H1 (cell line): ENCODE data around the gene LKAAEAR1. TPM values are rescaled to one million over a fixed set of nuclear protein-coding genes. Genes with fewer than 3 reads are reported as not detected.

ENCODE experiments used
- CTCF ChIA-PET: fragments of 300-600 bp; sonication (Branson Sonifier 250); formaldehyde crosslinking; loops from one replicate; lab custom pipeline; 2021; ENCODE audit not compliant: partially characterized antibody; lab: Charles Lee
- POLR2A ChIA-PET: fragments of 300-600 bp; sonication (Branson Sonifier 250); formaldehyde crosslinking; loops from one replicate; lab custom pipeline; 2021; ENCODE audit warnings: inconsistent platforms; ENCODE audit not compliant: partially characterized antibody; lab: Charles Lee
- DNase-seq, 2 experiments: peaks; one replicate each; pipeline versions ENCODE4 v3.0.0 to v3.0.0-alpha.2; 2010 to 2022; ENCODE audit warnings: low spot score in 2 of 2, low read depth in 1 of 2, mixed read lengths in 1 of 2
- FAIRE-seq: peaks from 2 replicates; lab custom pipeline; 2011; peaks lifted over from hg19 to GRCh38; lab: Jason Lieb, UNC
- H2AFZ ChIP-seq: 2 replicates; pipeline ENCODE4 v1.8.1; 2012; ENCODE audit warnings: low read length, inconsistent platforms
- H2AK5ac ChIP-seq: 2 replicates; pipeline ENCODE4 v1.6.1; 2013; ENCODE audit warnings: low read depth, low read length
- H2BK120ac ChIP-seq: replicated peaks from 2 replicates; pipeline ENCODE3; 2013; ENCODE audit warnings: low read depth, low read length, inconsistent platforms
- H2BK12ac ChIP-seq: 2 replicates; pipeline ENCODE4 v1.6.1; 2013; ENCODE audit warnings: low read depth, low read length
- H2BK15ac ChIP-seq: 2 replicates; pipeline ENCODE4 v1.6.1; 2013; ENCODE audit warnings: low read length
- H2BK20ac ChIP-seq: 2 replicates; pipeline ENCODE4 v1.6.1; 2013; ENCODE audit warnings: low read length
- H2BK5ac ChIP-seq: 2 replicates; pipeline ENCODE4 v1.6.1; 2013; ENCODE audit warnings: low read depth, low read length
- H3K14ac ChIP-seq: 2 replicates; pipeline ENCODE4 v1.6.1; 2013; ENCODE audit warnings: inconsistent platforms; ENCODE audit not compliant: insufficient read length
- H3K18ac ChIP-seq: 2 replicates; pipeline ENCODE4 v1.6.1; 2013; ENCODE audit warnings: low read length; ENCODE audit errors: extremely low read depth
- H3K23ac ChIP-seq: 2 replicates; pipeline ENCODE4 v1.6.1; 2013; ENCODE audit warnings: inconsistent platforms; ENCODE audit not compliant: insufficient read length
- H3K23me2 ChIP-seq: 2 replicates; pipeline ENCODE4 v1.6.1; 2013; ENCODE audit warnings: low read depth, low read length
- H3K27ac ChIP-seq: 2 replicates; pipeline ENCODE4 v1.6.1; 2011; ENCODE audit warnings: low read depth, low read length, inconsistent platforms
- H3K27me3 ChIP-seq, 4 experiments: replicated peaks in 1 of 4; 1 replicate in 1 of 4; 2 replicates in 3 of 4; pipeline versions ENCODE4 v1.6.1 to v1.8.1; 2011 to 2013; ENCODE audit warnings: low read length in 3 of 4, mild to moderate bottlenecking in 3 of 4, inconsistent platforms in 2 of 4, mixed read lengths in 2 of 4, moderate library complexity in 1 of 4; ENCODE audit not compliant: control insufficient read depth in 3 of 4, insufficient read depth in 3 of 4; ENCODE audit errors: extremely low read depth in 1 of 4
- H3K36me3 ChIP-seq, 4 experiments: 2 replicates each; pipeline versions ENCODE4 v1.6.1 to v1.8.1; 2011 to 2013; ENCODE audit warnings: mild to moderate bottlenecking in 4 of 4, low read length in 3 of 4, moderate library complexity in 2 of 4, control low read depth in 1 of 4, inconsistent platforms in 1 of 4; ENCODE audit not compliant: insufficient read depth in 4 of 4, control insufficient read depth in 2 of 4
- H3K4ac ChIP-seq: replicated peaks from 2 replicates; pipeline ENCODE3; 2013; ENCODE audit warnings: low read length, low read depth, mixed read lengths, inconsistent platforms; ENCODE audit not compliant: insufficient read length
- H3K4me1 ChIP-seq, 4 experiments: replicated peaks in 1 of 4; 1 replicate in 1 of 4; 2 replicates in 3 of 4; pipeline versions ENCODE4 v1.6.1 to v1.8.1; 2011 to 2013; ENCODE audit warnings: low read length in 3 of 4, inconsistent platforms in 2 of 4, mixed read lengths in 1 of 4; ENCODE audit not compliant: insufficient read depth in 4 of 4, control insufficient read depth in 3 of 4
- H3K4me2 ChIP-seq, 2 experiments: 2 replicates each; pipeline versions ENCODE4 v1.6.1 to v1.8.1; 2011 to 2013; ENCODE audit warnings: low read depth in 2 of 2, low read length in 2 of 2, control low read depth in 1 of 2, inconsistent platforms in 1 of 2, mild to moderate bottlenecking in 1 of 2; ENCODE audit not compliant: insufficient read depth in 1 of 2
- H3K4me3 ChIP-seq, 4 experiments: fragments of 200-600, 300-600 bp in 1 of 4; sonication (generic), shearing (Covaris generic), sonication (Bioruptor Twin) in 1 of 4; 2 replicates each; pipeline versions ENCODE4 v1.5.1 to v1.8.1; 2011 to 2016; ENCODE audit warnings: low read length in 4 of 4, low read depth in 3 of 4, control low read depth in 2 of 4, inconsistent platforms in 2 of 4, mild to moderate bottlenecking in 2 of 4, mixed read lengths in 1 of 4, moderate library complexity in 1 of 4; ENCODE audit not compliant: insufficient read depth in 2 of 4; ENCODE audit errors: extremely low read depth in 1 of 4
- H3K56ac ChIP-seq: replicated peaks from 2 replicates; pipeline ENCODE3; 2013; ENCODE audit warnings: low read depth, mild to moderate bottlenecking, mixed read lengths, low read length, inconsistent platforms; ENCODE audit not compliant: insufficient read length
- H3K79me1 ChIP-seq: 2 replicates; pipeline ENCODE4 v1.6.1; 2013; ENCODE audit warnings: low read depth, low read length, control low read depth
- H3K79me2 ChIP-seq, 2 experiments: 2 replicates each; pipeline versions ENCODE4 v1.6.1 to v1.8.1; 2012 to 2013; ENCODE audit warnings: low read length in 2 of 2, mild to moderate bottlenecking in 2 of 2, inconsistent platforms in 1 of 2; ENCODE audit not compliant: insufficient read depth in 2 of 2, control insufficient read depth in 1 of 2
- H3K9ac ChIP-seq, 4 experiments: replicated peaks in 1 of 4; 1 replicate in 1 of 4; 2 replicates in 3 of 4; pipeline versions ENCODE4 v1.6.1 to v1.8.1; 2011 to 2013; ENCODE audit warnings: low read depth in 3 of 4, low read length in 3 of 4, control low read depth in 2 of 4, mild to moderate bottlenecking in 2 of 4, moderate library complexity in 2 of 4, inconsistent platforms in 1 of 4; ENCODE audit errors: extremely low read depth in 1 of 4
- H3K9me3 ChIP-seq, 2 experiments: 2 replicates each; pipeline versions ENCODE4 v1.6.1 to v1.8.1; 2012 to 2013; ENCODE audit warnings: mild to moderate bottlenecking in 2 of 2, moderate library complexity in 2 of 2, control low read depth in 1 of 2, inconsistent platforms in 1 of 2, low read depth in 1 of 2, low read length in 1 of 2, mixed read lengths in 1 of 2; ENCODE audit not compliant: insufficient read depth in 2 of 2
- H4K20me1 ChIP-seq, 2 experiments: replicated peaks in 1 of 2; 2 replicates each; pipeline versions ENCODE3 to v1.8.1; 2011 to 2013; ENCODE audit warnings: inconsistent platforms in 2 of 2, low read length in 2 of 2, mild to moderate bottlenecking in 1 of 2; ENCODE audit not compliant: insufficient read depth in 2 of 2, control insufficient read depth in 1 of 2
- H4K5ac ChIP-seq: 2 replicates; pipeline ENCODE4 v1.6.1; 2013; ENCODE audit warnings: low read length, low read depth, mixed read lengths, inconsistent platforms; ENCODE audit not compliant: insufficient read length
- H4K8ac ChIP-seq: 2 replicates; pipeline ENCODE4 v1.8.0; 2013; ENCODE audit warnings: mild to moderate bottlenecking, moderate library complexity, low read length, inconsistent platforms; ENCODE audit not compliant: insufficient read depth; ENCODE audit errors: extremely low read depth
- H4K91ac ChIP-seq: replicated peaks from 2 replicates; pipeline ENCODE3; 2013; ENCODE audit warnings: low read length, mixed read lengths, inconsistent platforms; ENCODE audit not compliant: insufficient read length
- BACH1 ChIP-seq: IDR thresholded peaks from 2 replicates; pipeline ENCODE4 v1.6.1; 2012; ENCODE audit warnings: low read length, improper control_type of control experiment
- EP300 ChIP-seq, 2 experiments: IDR thresholded peaks; 1 replicate in 1 of 2; 2 replicates in 1 of 2; pipeline ENCODE4 v1.6.1; 2011 to 2012; ENCODE audit warnings: low read depth in 2 of 2, low read length in 2 of 2, mild to moderate bottlenecking in 2 of 2, borderline replicate concordance in 1 of 2, inconsistent platforms in 1 of 2, moderate library complexity in 1 of 2
- JUN ChIP-seq: IDR thresholded peaks from 2 replicates; pipeline ENCODE4 v1.6.1; 2011; ENCODE audit warnings: low read depth, mild to moderate bottlenecking, improper control_type of control experiment, low read length
- KDM1A ChIP-seq: fragments of 200-600, 300-600 bp; sonication (generic); IDR thresholded peaks from 2 replicates; pipeline ENCODE4 v1.7.1; 2016; ENCODE audit warnings: mild to moderate bottlenecking, low read length, borderline replicate concordance
- MAFK ChIP-seq: IDR thresholded peaks from 2 replicates; pipeline ENCODE4 v1.6.1; 2012; ENCODE audit warnings: low read depth, mild to moderate bottlenecking, improper control_type of control experiment, low read length
- MAX ChIP-seq: IDR thresholded peaks from 2 replicates; pipeline ENCODE4 v1.6.1; 2012; ENCODE audit warnings: inconsistent platforms
- NANOG ChIP-seq: IDR thresholded peaks from 2 replicates; pipeline ENCODE4 v1.6.1; 2011; ENCODE audit warnings: low read length, low read depth, mild to moderate bottlenecking, inconsistent platforms; ENCODE audit not compliant: insufficient read depth, poor library complexity, severe bottlenecking
- RFX5 ChIP-seq: IDR thresholded peaks from 2 replicates; pipeline ENCODE4 v1.6.1; 2011; ENCODE audit warnings: low read depth, low read length, improper control_type of control experiment, borderline replicate concordance
- SIX5 ChIP-seq: IDR thresholded peaks from 2 replicates; pipeline ENCODE4 v1.6.1; 2011; ENCODE audit warnings: mild to moderate bottlenecking, low read depth, low read length
- TEAD4 ChIP-seq: IDR thresholded peaks from 2 replicates; pipeline ENCODE4 v1.6.1; 2012; ENCODE audit warnings: low read depth, low read length, inconsistent platforms, mixed read lengths
- ZNF274 ChIP-seq: IDR thresholded peaks from 2 replicates; pipeline ENCODE4 v1.7.0; 2012; ENCODE audit warnings: low read length, borderline replicate concordance; ENCODE audit errors: extremely low read depth
- WGBS, 2 experiments: shearing (Covaris generic) in 1 of 2; methylation state at CpG; one replicate each; pipeline versions ENCODE4 v1.1.6 to v1.1.7; 2013 to 2015; ENCODE audit warnings: low lambda C conversion rate in 2 of 2, mixed read lengths in 2 of 2, inconsistent platforms in 1 of 2, low coverage in 1 of 2, missing lambda C conversion rate in 1 of 2; ENCODE audit not compliant: insufficient replicate concordance in 2 of 2, insufficient coverage in 1 of 2, insufficient read length in 1 of 2; ENCODE audit errors: extremely low coverage in 1 of 2, missing lambda C conversion rate in 1 of 2; 5-methylcytosine and 5-hydroxymethylcytosine counted together
- polyA plus RNA-seq, 7 experiments: library from polyadenylated mRNA; depleted of rRNA in 3 of 7; stranded (reverse) in 5 of 7; unstranded in 2 of 7; fragments of >200 nt in 5 of 7; fragments of 200-250 nt in 2 of 7; gene quantifications; 1 replicate in 5 of 7; 2 replicates in 1 of 7; 4 replicates in 1 of 7; pipeline versions ENCODE4 v1.2.1 to v1.2.3, GENCODE V29; 2011 to 2013; ENCODE audit warnings: missing spikeins in 2 of 7, mixed read lengths in 2 of 7
- total RNA-seq: library from RNA; stranded (reverse); fragmentation: NEBNext Ultra II Directional; extraction: Animal tissue kit (Norgen Biotek cat#: 25700); gene quantifications from 2 replicates; pipeline ENCODE4 v1.2.1, GENCODE V29; 2021

The LKAAEAR1 gene
- total and polyA plus RNA-seq, 2 of the 8 experiments (the other 6 are each of a cell fraction or from before 2014, with no cell fraction given): 0.41 to 0.53 TPM

GRCh38 chr20:64091770-64092169 lies 7.6 kb upstream of the LKAAEAR1 start:
- peaks cover 4% of the 10 kb centered on the region; the same call in 1 of the 2 replicates for H3K23me2 ChIP-seq
- peaks cover 0 to 7% (median 2%) of the 10 kb centered on the region in 4 experiments; a peak in 3 of 7 replicates for H3K4me1 ChIP-seq
- 34% methylated on average over 8 of the region's 16 CpGs; no CpG with 5 or more reads in 1 of the 2 experiments for WGBS, 2 experiments
- H3K27ac ChIP-seq: no peak overlapping the region
- FAIRE-seq: no peak
- peak overlapping the region; percentile 96; the same call in 1 of the 2 replicates for H2BK12ac ChIP-seq
- H3K18ac ChIP-seq: no peak overlapping the region
- TF ChIP-seq TEAD4: no peak
- TF ChIP-seq MAFK: no peak
- no peak for TF ChIP-seq ZNF274
- no peak for TF ChIP-seq KDM1A
- TF ChIP-seq MAX: no peak
- TF ChIP-seq NANOG: no peak
- TF ChIP-seq SIX5: no peak
- TF ChIP-seq BACH1: no peak
- no peak for TF ChIP-seq JUN
- no peak for TF ChIP-seq EP300 (IDR thresholded peaks at IDR 0.05; ENCODE audit: borderline replicate concordance in 1 of 2, low read depth in 2 of 2, low read length in 2 of 2)
- TF ChIP-seq RFX5: no peak
- peak overlapping the region; percentile 95; the same call in 1 of the 2 replicates for H2AK5ac ChIP-seq
- no peak overlapping the region for H2BK20ac ChIP-seq
- no peak overlapping the region for H2BK15ac ChIP-seq
- no peaks in the 10 kb centered on the region for H3K36me3 ChIP-seq
- ChIA-PET CTCF (interaction anchor here (0.6 to 4.5 kb wide), 6 partner anchors 8 to 188 kb away, joined by 3 to 28 read pairs (median 4); no protein-coding TSS in a partner anchor), POLR2A (interaction anchor here (1.0 kb wide), 1 partner anchor 12 kb away, joined by 5 read pairs; the partner anchor contains the start of gene OPRL1)
- H3K79me1 ChIP-seq: no peaks in the 10 kb centered on the region
- peaks cover 2 to 3% of the 10 kb centered on the region in 2 experiments for H4K20me1 ChIP-seq
- H2AFZ ChIP-seq: no peak overlapping the region
- no peak overlapping the region for H4K8ac ChIP-seq
- H3K56ac ChIP-seq: no peak overlapping the region
- no peaks in the 10 kb centered on the region for H3K9me3 ChIP-seq
- peak overlapping the region; percentile 12; the same call in 1 of the 2 replicates for H2BK5ac ChIP-seq
- H4K91ac ChIP-seq: no peak overlapping the region
- H3K9ac ChIP-seq: no peak overlapping the region
- H3K4me2 ChIP-seq: peak overlapping the region in 1 of 2 experiments; percentile 29; a peak in 2 of 4 replicates
- H3K23ac ChIP-seq: no peak overlapping the region
- no peak overlapping the region for H4K5ac ChIP-seq
- no peak overlapping the region for H2BK120ac ChIP-seq
- no peak for DNase-seq
- H3K4ac ChIP-seq: no peak overlapping the region
- no peak overlapping the region for H3K14ac ChIP-seq
- no peaks in the 10 kb centered on the region for H3K79me2 ChIP-seq
- H3K27me3 ChIP-seq: peaks cover 0 to 2% (median 0%) of the 10 kb centered on the region in 4 experiments; a peak in 1 of 7 replicates
- H3K4me3 ChIP-seq: no peak overlapping the region
